Medulla oblongata (tissue), 1 donor: ENCODE results near the gene TTC34.

ENCODE experiments used
- DNase-seq: peaks from one replicate; pipeline ENCODE4 v3.0.0-alpha.2; 2015; ENCODE audit errors: extremely low spot score

Gene TTC34

GRCh38 chr1:2801535-2802291 lies at the start of gene TTC34:
Gene TTC34, minus strand, starts transcription at chr1:2801693. Its CDS starts 866 bp downstream, at chr1:2800827.
- DNase-seq: no peak

- no peak for DNase-seq
Measured at GRCh38 chr1:2850502-2850901, 49.0 kb upstream of the TTC34 start.

DNA sequence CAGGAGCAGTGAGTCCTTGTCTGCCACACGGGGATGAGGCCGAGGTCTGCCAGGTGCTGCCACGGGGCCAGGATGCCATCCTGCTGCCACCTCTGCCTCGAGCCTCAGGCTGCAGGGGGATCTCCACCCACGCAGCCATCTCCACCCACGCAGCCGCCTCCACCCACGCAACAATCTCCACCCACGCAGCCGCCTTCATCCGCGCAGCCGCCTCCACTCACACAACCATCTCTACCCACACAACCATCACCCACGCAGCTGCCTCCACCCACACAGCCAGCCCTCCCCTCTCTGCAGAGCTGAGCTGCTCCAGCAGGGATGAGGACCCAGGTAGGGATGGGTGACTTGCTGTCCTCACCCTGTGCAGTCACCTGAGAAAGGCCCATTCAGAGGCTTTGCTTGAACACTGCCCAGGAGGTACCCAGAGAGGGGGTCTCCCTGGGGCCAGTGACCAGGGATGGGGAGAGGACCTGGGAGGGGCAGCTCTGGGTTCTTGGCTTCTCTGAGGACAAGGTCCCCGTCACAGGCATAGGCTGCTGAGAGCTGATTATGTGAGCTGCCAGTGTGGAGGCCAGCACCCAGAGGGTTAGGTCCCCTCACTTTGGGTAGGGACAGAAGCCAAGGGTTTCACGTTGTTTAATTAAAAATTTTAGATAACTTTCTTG lies 46.6 kb upstream of the TTC34 start:
- no peak for DNase-seq

DNA sequence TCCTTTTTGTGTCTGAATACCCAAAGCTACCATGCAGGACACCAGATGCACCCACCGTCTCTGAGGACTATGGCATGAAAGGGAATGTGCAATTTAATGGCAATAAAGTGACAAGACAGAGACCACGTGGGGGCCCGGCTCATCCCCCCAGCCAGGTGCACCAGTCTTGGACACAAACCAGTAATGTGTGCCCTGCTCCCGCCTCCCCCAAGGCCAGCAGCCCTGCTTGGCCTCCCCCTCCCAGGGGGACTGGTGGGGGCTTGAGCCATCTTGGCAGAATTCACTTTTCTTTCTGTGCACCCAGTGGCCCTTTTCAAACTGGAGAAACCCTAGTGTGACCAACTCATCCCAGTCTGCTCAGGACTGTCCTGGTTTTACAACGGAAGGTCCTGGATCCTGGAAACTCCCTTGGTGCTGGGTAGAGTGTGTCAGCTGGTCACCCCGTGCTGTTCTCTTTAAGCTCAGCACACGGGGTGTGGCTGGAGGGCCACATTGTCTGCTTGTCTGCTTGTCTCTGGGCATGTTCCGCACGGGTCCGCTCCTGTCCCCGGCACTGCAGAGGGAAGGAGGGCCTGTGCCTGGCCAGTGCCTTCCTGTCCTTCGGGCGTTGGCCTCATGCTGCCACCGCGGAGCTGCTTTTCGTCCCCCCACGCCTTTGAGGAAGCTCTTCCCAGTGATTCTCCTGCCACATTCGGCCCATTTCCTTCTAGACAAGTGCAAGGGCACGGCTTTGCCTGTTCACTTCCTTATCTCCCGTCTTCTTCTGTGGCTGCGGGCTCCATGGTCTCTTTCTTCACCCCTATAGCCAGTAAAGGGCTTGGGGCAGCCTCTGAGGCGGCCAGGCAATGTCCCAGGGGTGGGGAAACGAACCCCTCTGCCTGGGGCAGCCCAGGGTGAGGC lies 45.8 kb upstream of the TTC34 start:
- DNase-seq: no peak

GRCh38 chr1:2845869-2846268 lies 44.4 kb upstream of the TTC34 start:
- peak; percentile 24 for DNase-seq

DNA sequence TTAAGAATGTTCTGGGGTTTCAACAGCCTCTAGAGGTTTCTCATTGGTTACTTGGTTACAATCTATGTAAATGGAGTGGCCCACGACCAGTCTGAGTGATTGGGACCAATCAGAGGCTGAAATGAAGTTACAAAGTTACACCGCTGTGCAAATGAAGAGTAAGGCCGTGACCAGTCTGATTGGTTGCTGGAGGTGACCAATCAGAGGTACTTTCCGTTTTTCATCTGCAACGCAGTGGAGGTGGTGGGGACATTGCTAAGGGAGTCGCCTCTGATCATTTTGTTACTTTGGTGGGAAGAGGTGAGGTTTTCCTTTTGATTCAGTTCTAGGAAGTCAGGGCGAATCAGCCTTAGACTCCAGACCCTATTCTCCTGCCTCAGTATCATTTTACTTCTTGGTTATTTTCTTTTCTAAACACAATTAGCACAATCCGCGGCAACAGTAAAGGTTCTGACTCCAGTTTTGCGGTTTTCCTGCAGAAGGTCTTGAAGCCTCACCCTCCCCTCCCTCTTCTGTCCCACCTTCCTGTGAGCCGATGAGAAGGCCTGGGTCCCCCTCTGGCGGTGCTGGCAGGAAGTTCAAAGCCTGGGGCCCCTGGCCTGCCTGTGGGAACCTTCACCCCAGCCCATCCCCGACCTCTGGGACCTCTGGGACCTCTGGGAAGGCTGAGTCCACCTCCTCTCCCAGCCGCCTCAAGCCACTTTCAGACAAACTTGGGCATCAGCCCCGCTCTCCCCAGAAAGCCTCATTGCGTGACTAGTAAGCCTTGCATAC lies 38.7 kb upstream of the TTC34 start:
- no peak for DNase-seq

DNA sequence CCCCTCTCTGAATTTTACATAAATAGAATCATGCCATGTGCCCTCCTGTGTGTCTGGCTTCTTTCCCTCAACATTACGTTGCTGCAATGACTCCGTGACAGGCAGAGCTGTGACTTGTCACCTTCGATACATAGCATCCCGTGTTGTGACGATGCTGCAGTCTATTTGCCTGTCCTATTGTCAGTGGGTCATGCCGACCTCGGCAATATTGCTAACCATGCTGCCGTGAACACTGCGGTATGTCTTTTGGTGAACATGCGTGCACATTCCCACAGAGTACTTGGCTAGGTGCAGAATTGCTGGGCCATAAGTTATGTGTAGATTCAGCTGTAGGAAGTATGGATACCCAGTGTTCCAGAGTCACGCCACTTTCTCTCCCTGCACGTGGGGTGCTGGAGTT lies 36.3 kb upstream of the TTC34 start:
- DNase-seq: no peak

DNA sequence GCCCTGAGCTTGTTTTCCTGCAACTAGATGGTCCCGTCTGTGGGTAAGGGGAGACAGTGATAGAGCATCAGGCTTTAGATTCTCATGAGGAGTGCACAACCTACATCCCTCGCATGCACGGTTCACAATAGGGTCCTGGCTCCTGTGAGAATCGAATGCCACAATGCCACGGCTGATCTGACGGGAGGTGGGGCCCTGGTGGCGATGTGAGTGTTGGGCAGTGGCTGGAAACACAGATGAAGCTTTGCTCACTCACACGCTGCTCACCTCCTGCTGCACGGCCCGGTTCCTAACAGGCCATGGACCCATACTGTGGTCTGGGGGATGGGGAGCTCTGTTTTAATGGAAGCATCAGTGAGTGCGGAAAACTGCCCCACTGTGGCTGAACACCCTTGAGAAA lies 35.8 kb upstream of the TTC34 start:
- no peak for DNase-seq

DNA sequence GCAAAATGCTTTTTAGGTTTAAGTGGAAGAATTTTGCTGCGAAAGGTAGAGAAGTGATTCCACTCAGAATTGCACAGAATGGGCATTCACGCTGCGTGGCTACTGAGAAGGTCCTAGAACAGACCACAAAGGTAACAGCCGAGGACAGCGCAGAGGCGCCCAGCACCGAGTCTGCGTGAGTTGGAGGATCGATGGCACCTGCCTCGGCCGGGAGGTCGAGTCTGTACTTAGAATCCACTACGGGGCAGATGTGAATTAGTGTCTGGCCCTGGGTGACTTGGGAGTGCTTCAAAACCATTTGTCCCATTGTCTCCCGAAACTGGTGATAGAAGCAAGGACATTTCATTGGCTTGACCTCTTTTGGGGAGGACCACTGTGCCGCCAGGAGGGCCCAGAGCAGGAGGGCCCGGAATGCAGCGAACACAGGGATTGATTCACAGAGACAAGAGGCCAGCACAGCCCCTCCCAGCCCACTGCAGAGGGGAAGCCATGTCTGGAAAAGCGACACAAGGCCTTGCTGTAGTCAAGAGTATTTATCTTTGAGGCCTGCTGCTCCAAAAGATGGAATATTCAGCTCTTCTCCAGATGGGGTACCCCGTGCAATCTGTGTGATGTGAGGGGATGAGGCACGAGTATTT lies 35.0 kb upstream of the TTC34 start:
- DNase-seq: no peak

- DNase-seq: no peak
Measured at GRCh38 chr1:2835650-2836159, 34.2 kb upstream of the TTC34 start.

GRCh38 chr1:2834741-2835564 lies 33.5 kb upstream of the TTC34 start:
- DNase-seq: no peak

GRCh38 chr1:2834146-2834475 lies 32.6 kb upstream of the TTC34 start:
- DNase-seq: no peak

DNA sequence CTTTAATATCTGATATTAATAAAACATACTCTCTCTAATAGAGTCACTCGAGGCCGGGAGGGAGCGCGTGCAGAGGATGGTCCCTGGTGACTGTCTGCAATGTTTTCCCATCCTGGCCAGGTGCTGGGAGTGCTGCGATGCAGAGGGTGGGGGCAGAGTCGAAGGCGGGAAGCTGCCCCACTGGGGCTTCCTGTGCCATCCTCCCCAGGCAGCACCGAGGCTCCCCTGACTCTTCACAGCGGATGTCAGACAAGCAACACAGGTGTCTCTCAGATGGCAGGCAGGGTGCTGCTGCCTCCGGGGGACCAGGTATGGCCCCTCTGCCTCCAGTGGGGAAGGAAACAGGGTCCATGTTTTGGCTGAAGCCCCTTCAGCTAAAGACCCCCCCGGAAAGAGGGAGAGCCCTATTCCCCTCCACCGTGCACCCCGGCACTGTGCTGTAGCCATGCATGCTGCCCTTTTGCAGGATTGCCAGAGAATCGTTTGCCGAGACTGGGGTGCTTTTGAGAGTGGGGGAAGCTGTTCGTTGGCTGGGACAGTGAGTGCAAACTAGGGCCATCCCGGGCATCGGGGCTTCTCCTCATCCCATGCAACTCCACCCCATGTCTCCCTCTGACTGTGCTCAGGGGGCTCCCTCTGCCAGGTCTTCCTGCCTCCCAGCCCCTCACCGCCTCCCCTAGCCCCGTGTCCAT lies 32.1 kb upstream of the TTC34 start:
- DNase-seq: no peak

DNA sequence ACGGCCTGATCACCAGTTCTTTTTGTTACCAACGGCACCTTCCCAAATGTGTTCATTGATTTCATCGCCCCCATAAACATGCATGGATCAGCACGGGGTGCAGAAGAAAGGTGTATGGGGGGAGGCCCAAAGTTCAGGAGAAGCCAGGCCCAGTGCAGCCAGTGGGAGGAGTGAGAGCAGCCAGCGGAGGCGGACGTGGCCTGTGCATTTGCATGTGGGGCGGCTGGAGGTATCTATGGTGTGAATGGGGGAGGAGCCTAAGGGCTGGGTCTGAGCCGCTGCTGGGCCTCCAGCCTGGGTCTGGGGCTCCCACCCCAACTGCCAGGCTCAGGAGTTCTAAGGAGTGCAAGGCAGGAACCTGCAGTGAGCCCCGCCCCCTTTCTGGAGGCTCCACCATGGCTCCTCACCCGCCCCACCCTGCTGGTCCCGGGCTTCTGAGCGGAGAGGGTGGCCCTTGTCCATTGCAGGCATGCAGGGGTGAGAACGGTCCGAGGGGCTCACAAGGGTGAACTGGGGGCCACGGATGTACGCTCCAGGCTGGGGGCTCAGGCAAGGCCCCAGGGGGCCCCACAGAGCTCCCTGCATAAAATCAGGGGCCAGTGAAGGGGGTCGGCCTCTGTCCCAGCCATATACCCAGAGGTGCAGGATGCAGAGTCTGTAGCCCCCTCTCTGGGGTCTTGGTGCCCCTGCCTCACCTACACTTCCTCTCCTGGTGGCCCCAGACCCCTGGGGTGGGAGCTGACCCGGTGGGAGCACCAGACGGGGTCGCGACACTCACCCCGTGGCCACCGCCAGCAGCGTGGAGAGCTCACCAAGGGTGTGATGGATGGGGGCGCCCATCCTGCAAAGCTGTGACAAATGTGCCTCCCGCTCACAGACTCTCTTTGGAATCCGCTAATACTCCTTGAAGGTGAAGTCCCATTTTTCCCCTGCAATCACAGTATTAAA lies 31.3 kb upstream of the TTC34 start:
- DNase-seq: no peak

DNA sequence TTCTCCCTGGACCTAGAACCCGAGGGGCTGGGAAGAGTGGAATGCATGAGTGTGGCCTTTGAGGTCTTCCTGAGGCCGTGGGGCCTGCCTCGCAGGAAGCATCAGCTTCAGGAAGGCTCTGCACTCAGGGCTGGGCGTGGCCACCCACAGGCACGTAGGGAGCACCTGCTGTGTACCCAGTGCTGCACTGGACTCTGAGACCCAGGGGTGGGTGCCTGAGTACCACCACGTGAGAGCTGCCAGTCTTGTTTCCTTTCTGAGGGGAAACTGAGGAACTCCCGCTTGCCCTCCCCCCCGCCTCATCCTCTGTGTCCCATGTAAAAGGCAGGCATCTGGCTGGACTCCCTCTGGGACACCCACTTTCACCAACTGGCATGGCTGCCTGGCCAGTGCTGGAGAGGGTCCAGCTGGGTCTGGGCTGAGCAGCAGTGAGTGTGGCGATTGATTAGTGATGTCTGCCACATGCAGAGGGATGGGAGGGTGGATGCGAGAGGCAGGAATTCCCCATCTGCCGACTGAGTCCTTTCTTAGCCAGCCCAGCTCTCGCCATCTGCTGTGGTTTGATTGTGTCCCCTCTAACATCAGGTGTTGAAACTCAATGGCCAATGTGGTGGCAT lies 30.2 kb upstream of the TTC34 start:
- no peak for DNase-seq

GRCh38 chr1:2830761-2831425 lies 29.4 kb upstream of the TTC34 start:
- no peak for DNase-seq

GRCh38 chr1:2829846-2830615 lies 28.5 kb upstream of the TTC34 start:
- no peak for DNase-seq
